CD14-positive monocyte (primary cell): ENCODE data around the gene SYAP1. TPM values are rescaled to one million over a fixed set of nuclear protein-coding genes. Genes with fewer than 3 reads are reported as not detected.
A peak's percentile ranks its signal among the peaks of the same experiment; 100 is the strongest.

Experiments
- DNase-seq, 3 donors: peaks; one replicate each; pipeline ENCODE4 v3.0.0-alpha.2; 2011 to 2022
- H2AFZ ChIP-seq: 2 replicates; pipeline ENCODE4 v1.6.0; 2012; ENCODE audit warnings: mild to moderate bottlenecking, low read depth, low read length, inconsistent platforms; ENCODE audit not compliant: insufficient read depth, poor library complexity, severe bottlenecking
- H3K27ac ChIP-seq, 2 donors: 1 replicate in 1 of 2; 2 replicates in 1 of 2; pipeline ENCODE4 v1.5.1; 2012 to 2013; ENCODE audit warnings: low read length in 2 of 2, control low read depth in 1 of 2, inconsistent platforms in 1 of 2, low read depth in 1 of 2, mild to moderate bottlenecking in 1 of 2
- H3K27me3 ChIP-seq, 2 donors: one replicate each; pipeline versions ENCODE4 v1.6.0 to v1.6.1; 2011 to 2013; ENCODE audit warnings: low read length in 2 of 2; ENCODE audit not compliant: control insufficient read depth in 2 of 2, insufficient read depth in 2 of 2
- H3K36me3 ChIP-seq, 2 donors: replicated peaks in 1 of 2; 1 replicate in 1 of 2; 2 replicates in 1 of 2; pipeline versions ENCODE4 v1.5.1 to v1.6.1; 2012 to 2013; ENCODE audit warnings: low read length in 2 of 2, control low read depth in 1 of 2, inconsistent platforms in 1 of 2, mild to moderate bottlenecking in 1 of 2; ENCODE audit not compliant: insufficient read depth in 2 of 2, control insufficient read depth in 1 of 2
- H3K4me1 ChIP-seq, 2 donors: 1 replicate in 1 of 2; 2 replicates in 1 of 2; pipeline versions ENCODE4 v1.5.1 to v1.6.1; 2012 to 2013; ENCODE audit warnings: low read length in 2 of 2, control low read depth in 1 of 2, inconsistent platforms in 1 of 2, mild to moderate bottlenecking in 1 of 2, moderate library complexity in 1 of 2; ENCODE audit not compliant: insufficient read depth in 2 of 2, control insufficient read depth in 1 of 2
- H3K4me2 ChIP-seq: replicated peaks from 2 replicates; pipeline ENCODE3; 2012; ENCODE audit warnings: low read length, moderate library complexity, mild to moderate bottlenecking; ENCODE audit not compliant: poor library complexity, severe bottlenecking; ENCODE audit errors: extremely low read depth
- H3K4me3 ChIP-seq, 3 experiments: fragments of 200-600 bp in 1 of 3; sonication (generic) in 1 of 3; replicated peaks in 1 of 3; 1 replicate in 2 of 3; 2 replicates in 1 of 3; pipeline ENCODE4 v1.5.1; 2011 to 2013; ENCODE audit warnings: low read length in 3 of 3, mild to moderate bottlenecking in 3 of 3, control low read depth in 2 of 3, low read depth in 2 of 3, inconsistent platforms in 1 of 3, moderate library complexity in 1 of 3
- H3K79me2 ChIP-seq: 2 replicates; pipeline ENCODE4 v1.6.0; 2012; ENCODE audit warnings: mild to moderate bottlenecking, control low read depth, inconsistent platforms, low read length, moderate library complexity; ENCODE audit not compliant: insufficient read depth
- H3K9ac ChIP-seq: 2 replicates; pipeline ENCODE4 v1.6.0; 2017; ENCODE audit warnings: low read length, mild to moderate bottlenecking; ENCODE audit not compliant: insufficient read depth, poor library complexity, severe bottlenecking
- H3K9me3 ChIP-seq, 2 donors: replicated peaks in 1 of 2; 1 replicate in 1 of 2; 2 replicates in 1 of 2; pipeline versions ENCODE4 v1.5.1 to v1.6.1; 2012 to 2013; ENCODE audit warnings: low read length in 2 of 2, control low read depth in 1 of 2; ENCODE audit not compliant: control insufficient read depth in 1 of 2, insufficient read depth in 1 of 2
- H4K20me1 ChIP-seq: 2 replicates; pipeline ENCODE4 v1.6.0; 2012; ENCODE audit warnings: mild to moderate bottlenecking, low read length, control low read depth, moderate library complexity; ENCODE audit not compliant: insufficient read depth
- H3K27ac Mint-ChIP-seq, 7 donors: one replicate each; pipeline ENCODE4 v1.8.0; 2020; ENCODE audit warnings: mild to moderate bottlenecking in 7 of 7, mixed read lengths in 7 of 7, moderate library complexity in 6 of 7, inconsistent platforms in 2 of 7
- H3K27me3 Mint-ChIP-seq, 3 donors: one replicate each; pipeline ENCODE4 v1.8.0; 2021 to 2022; ENCODE audit warnings: low read depth in 3 of 3, mild to moderate bottlenecking in 3 of 3, mixed read lengths in 3 of 3, moderate library complexity in 3 of 3, inconsistent platforms in 1 of 3
- H3K36me3 Mint-ChIP-seq, 2 donors: one replicate each; pipeline ENCODE4 v1.8.0; 2020; ENCODE audit warnings: mixed read lengths in 2 of 2, inconsistent platforms in 1 of 2, mild to moderate bottlenecking in 1 of 2
- H3K4me1 Mint-ChIP-seq: one replicate; pipeline ENCODE4 v1.8.0; 2020; ENCODE audit warnings: mild to moderate bottlenecking, mixed read lengths
- H3K4me3 Mint-ChIP-seq, 2 donors: one replicate each; pipeline ENCODE4 v1.8.0; 2020; ENCODE audit warnings: mild to moderate bottlenecking in 2 of 2, mixed read lengths in 2 of 2, moderate library complexity in 1 of 2
- H3K9me3 Mint-ChIP-seq, 7 donors: one replicate each; pipeline ENCODE4 v1.8.0; 2020 to 2022; ENCODE audit warnings: mixed read lengths in 7 of 7, mild to moderate bottlenecking in 6 of 7, moderate library complexity in 6 of 7, inconsistent platforms in 2 of 7
- WGBS: methylation state at CpG from one replicate; pipeline ENCODE4 v1.1.5; 2013; ENCODE audit warnings: missing lambda C conversion rate; ENCODE audit not compliant: insufficient coverage; 5-methylcytosine and 5-hydroxymethylcytosine counted together
- intact Hi-C, 2 donors: fragments of 100-400 bp; cut with micrococcal nuclease; formaldehyde crosslinking; loops; one replicate each; pipeline versions ENCODE4 v1.15.0 to v1.15.1; 2023
- polyA plus RNA-seq, 3 donors: library from polyadenylated mRNA; depleted of rRNA in 1 of 3; unstranded in 2 of 3; stranded (reverse) in 1 of 3; fragments of 300-500 nt in 2 of 3; fragments of >200 nt in 1 of 3; fragmentation: Illumina TruSeq in 2 of 3; gene quantifications; 1 replicate in 2 of 3; 2 replicates in 1 of 3; pipeline ENCODE4 v1.2.3, GENCODE V29; 2012 to 2021
- TF ChIP-seq, protein P1 (sequence below): fragments of 200-600 bp; IDR thresholded peaks from one replicate; pipeline ENCODE4 v1.8.0; 2022; ENCODE audit warnings: antibody characterized with exemption, mild to moderate bottlenecking

The SYAP1 gene
- polyA plus RNA-seq, 3 donors, result 4.2 to 9.0 (median 7.1) TPM

DNA sequence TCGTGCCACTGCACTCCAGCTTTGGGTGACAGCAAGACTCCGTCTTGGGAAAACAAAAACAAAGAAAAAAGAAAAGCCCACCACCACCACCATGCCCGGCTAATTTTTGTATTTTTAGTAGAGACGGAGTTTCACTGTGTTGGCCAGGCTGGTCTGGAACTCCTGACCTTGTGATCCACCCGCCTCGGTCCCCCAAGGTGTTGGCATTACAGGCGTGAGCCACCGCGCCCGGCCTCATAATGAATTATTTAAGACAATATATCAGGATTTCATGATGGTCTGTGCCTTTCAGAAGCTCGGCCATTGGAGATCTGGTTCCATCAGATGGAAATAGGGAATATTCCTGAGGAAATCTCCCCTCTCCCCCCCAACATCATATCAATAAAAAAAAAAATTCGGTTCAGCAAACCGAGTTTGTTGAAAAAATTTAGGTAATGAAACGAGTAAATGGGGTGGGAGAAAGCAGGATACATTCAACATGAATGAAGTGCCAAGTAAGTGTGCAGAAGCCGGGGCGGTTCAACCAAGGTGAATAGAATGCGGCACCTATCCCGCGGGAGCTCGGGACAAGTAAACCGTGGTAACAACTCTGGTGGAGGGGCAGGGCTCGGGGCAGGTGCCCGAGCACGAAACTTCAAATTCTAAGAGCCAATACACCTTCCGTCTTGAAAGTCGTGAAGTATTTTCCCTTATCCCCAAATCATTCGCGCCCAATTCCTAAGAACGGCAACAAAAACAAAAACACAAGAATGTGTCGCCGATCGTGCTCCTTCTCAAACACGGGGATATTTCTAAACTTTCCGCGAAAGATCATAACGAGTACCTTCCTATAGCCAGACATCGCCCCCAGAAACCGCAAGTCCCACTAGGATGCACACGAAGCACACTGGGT, 66.1 kb downstream of the SYAP1 start:
- Histone ChIP-seq H4K20me1 (peaks cover 2% of the 10 kb centered on the region), H2AFZ (peak overlapping the region; percentile 75), H3K9me3 (no peaks in the 10 kb centered on the region), H3K4me3 (peak overlapping the region; percentile 52 to 76 (median 62)), H3K27me3 (peaks cover 0 to 5% of the 10 kb centered on the region in 2 donors), H3K9ac (peak overlapping the region; percentile 72), H3K36me3 (peaks cover 0 to under 1% of the 10 kb centered on the region in 2 donors), H3K4me2 (peak overlapping the region; percentile 73), H3K27ac (no peak overlapping the region), H3K4me1 (peaks cover 14 to 35% of the 10 kb centered on the region in 2 donors), H3K79me2 (peaks cover 20% of the 10 kb centered on the region)
- Mint-ChIP-seq H3K36me3 (no peaks in the 10 kb centered on the region), H3K4me3 (peak overlapping the region; percentile 86 to 98), H3K4me1 (peaks cover 15% of the 10 kb centered on the region), H3K27me3 (peaks cover 0 to 43% (median 1%) of the 10 kb centered on the region in 3 donors), H3K9me3 (peaks cover 0 to 10% (median 3%) of the 10 kb centered on the region in 7 donors), H3K27ac (peak overlapping the region; percentile 4 to 91 (median 74))
- no peak for DNase-seq
- TF ChIP-seq, protein P1, sequence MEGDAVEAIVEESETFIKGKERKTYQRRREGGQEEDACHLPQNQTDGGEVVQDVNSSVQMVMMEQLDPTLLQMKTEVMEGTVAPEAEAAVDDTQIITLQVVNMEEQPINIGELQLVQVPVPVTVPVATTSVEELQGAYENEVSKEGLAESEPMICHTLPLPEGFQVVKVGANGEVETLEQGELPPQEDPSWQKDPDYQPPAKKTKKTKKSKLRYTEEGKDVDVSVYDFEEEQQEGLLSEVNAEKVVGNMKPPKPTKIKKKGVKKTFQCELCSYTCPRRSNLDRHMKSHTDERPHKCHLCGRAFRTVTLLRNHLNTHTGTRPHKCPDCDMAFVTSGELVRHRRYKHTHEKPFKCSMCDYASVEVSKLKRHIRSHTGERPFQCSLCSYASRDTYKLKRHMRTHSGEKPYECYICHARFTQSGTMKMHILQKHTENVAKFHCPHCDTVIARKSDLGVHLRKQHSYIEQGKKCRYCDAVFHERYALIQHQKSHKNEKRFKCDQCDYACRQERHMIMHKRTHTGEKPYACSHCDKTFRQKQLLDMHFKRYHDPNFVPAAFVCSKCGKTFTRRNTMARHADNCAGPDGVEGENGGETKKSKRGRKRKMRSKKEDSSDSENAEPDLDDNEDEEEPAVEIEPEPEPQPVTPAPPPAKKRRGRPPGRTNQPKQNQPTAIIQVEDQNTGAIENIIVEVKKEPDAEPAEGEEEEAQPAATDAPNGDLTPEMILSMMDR, result no peak
- 0% methylated on average over 19 of the region's 39 CpGs for WGBS
- intact Hi-C loops, result no loop called here

DNA sequence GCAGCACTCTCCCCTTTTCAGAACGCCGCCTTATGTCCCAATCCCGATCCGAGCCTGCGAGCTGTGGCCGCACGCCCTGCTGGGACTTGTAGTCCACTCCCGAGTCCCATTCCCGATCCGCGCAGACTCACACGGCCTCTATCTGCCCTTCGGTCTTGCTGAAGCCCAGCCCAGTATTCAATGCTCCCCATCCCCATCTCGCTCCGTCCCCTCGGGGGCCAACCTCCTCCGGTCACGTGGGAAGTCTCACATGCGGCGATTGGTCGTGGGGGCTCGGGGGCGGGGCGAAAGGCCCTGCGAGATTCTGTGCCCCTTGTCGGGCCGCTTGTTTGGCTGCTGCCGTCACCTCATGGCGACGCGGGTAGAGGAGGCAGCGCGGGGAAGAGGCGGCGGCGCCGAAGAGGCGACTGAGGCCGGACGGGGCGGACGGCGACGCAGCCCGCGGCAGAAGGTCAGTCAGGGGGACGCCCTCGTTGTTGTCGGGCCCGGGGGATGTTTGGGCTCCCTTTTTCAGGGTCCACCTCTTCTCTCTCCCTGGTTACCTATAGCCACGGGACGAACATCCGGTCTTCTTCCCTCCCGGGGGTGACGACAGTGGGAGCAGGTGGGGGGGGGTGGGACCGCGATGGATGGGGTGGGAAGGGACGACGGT, 66.9 kb downstream of the SYAP1 start, which contains the start of gene TXLNG:
TSS of gene TXLNG (plus strand) at position 328 of the 652 bp plus-strand sequence. CDS start at position 350, 22 bp downstream.
- peak; percentile 93 to 98 (median 96) for DNase-seq
- Histone ChIP-seq H3K27ac (peak within 1 kb of the TSS; percentile 40 to 75), H3K4me3 (peak within 1 kb of the TSS; percentile 52 to 76 (median 62)), H4K20me1 (peaks cover 3% of the 10 kb centered on the region), H3K4me2 (peak within 1 kb of the TSS; percentile 73), H2AFZ (peak within 1 kb of the TSS; percentile 75), H3K9ac (peak within 1 kb of the TSS; percentile 72), H3K27me3 (peaks cover 0 to 8% of the 10 kb centered on the region in 2 donors), H3K79me2 (peaks cover 27% of the 10 kb centered on the region), H3K36me3 (peaks cover 3 to 5% of the 10 kb centered on the region in 2 donors), H3K9me3 (no peaks in the 10 kb centered on the region), H3K4me1 (peaks cover 14 to 35% of the 10 kb centered on the region in 2 donors)
- peaks cover 0 to 38% (median 1%) of the 10 kb centered on the region in 3 donors for H3K27me3 Mint-ChIP-seq
- intact Hi-C loops, result no loop called here
- H3K4me3 Mint-ChIP-seq, result peak within 1 kb of the TSS; percentile 86 to 98
- no peaks in the 10 kb centered on the region for H3K36me3 Mint-ChIP-seq
- TF ChIP-seq, protein P1, result no peak
- H3K4me1 Mint-ChIP-seq, result peaks cover 15% of the 10 kb centered on the region
- H3K27ac Mint-ChIP-seq, result peak within 1 kb of the TSS; percentile 35 to 91 (median 84)
- WGBS, result 0% methylated on average over 35 of the region's 59 CpGs
- peaks cover 0 to 10% (median 3%) of the 10 kb centered on the region in 7 donors for H3K9me3 Mint-ChIP-seq
